Cardiac septum (tissue), 1 donor: ENCODE measurements around the gene SFN. TPM values are rescaled to one million over a fixed set of nuclear protein-coding genes. Genes with fewer than 3 reads are reported as not detected.
A peak's percentile ranks its signal among the peaks of the same experiment; 100 is the strongest.
"Not testable (repeated sequence)": the region's sequence is repeated elsewhere in the genome, so short reads cannot be mapped to it uniquely, and the experiment has no call there.

Experiments
- DNase-seq: peaks from one replicate; pipeline ENCODE4 v3.0.0-alpha.2; 2020; ENCODE audit warnings: low spot score
- intact Hi-C: fragments of 100-400 bp; cut with DNase I; formaldehyde crosslinking; loops from one replicate; pipeline ENCODE4 v1.14.0; 2022
- total RNA-seq: library from RNA; stranded (reverse); fragmentation: NEBNext Ultra II Directional; extraction: Animal tissue kit (Norgen Biotek cat#: 25700); gene quantifications from one replicate; pipeline ENCODE4 v1.2.1, GENCODE V29; 2021
- donor health status: DM: no; HTN: no; CAD: no.

SFN gene
- total RNA-seq, 1 donor from 2014 or later: not detected

GRCh38 chr1:26838474-26839338 lies 24.2 kb upstream of the SFN start:
- no peak for DNase-seq
- intact Hi-C loops: no loop called here

- intact Hi-C loops: no loop called here
- no peak for DNase-seq
Observed at GRCh38 chr1:26839339-26839722, 23.6 kb upstream of the SFN start.

- DNase-seq: no peak
- intact Hi-C loops: no loop called here
Observed at GRCh38 chr1:26839779-26840178, 23.2 kb upstream of the SFN start.

- DNase-seq: no peak
- intact Hi-C loops: no loop called here
Observed at GRCh38 chr1:26844424-26845196, 18.3 kb upstream of the SFN start.

GRCh38 chr1:26847826-26848225 lies 15.1 kb upstream of the SFN start:
- intact Hi-C loops, DNase-seq: not testable (repeated sequence)

GRCh38 chr1:26848499-26848898 lies 14.4 kb upstream of the SFN start:
- intact Hi-C loops: no loop called here
- DNase-seq: no peak

- DNase-seq: no peak
- intact Hi-C loops: no loop called here
Observed at GRCh38 chr1:26848941-26849774, 13.8 kb upstream of the SFN start.

GRCh38 chr1:26851106-26851684 lies 11.8 kb upstream of the SFN start:
- intact Hi-C loops: no loop called here
- no peak for DNase-seq

- intact Hi-C loops: loop anchor here (1.0 kb wide), 1 partner anchor 26 kb away; no protein-coding TSS in a partner anchor
Observed at GRCh38 chr1:26852701-26853100, 10.2 kb upstream of the SFN start.

GRCh38 chr1:26853156-26853555 lies 9.8 kb upstream of the SFN start:
- DNase-seq: peak; percentile 92
- intact Hi-C loops: loop anchor here (1.0 kb wide), 1 partner anchor 25 kb away; no protein-coding TSS in a partner anchor

More at GRCh38 chr1:26852701-26853100, 10.2 kb upstream of the SFN start:
- DNase-seq: no peak

GRCh38 chr1:26853600-26853999 lies 9.3 kb upstream of the SFN start:
- intact Hi-C loops: loop anchor here (1.0 kb wide), 1 partner anchor 25 kb away; no protein-coding TSS in a partner anchor
- no peak for DNase-seq

- no peak for DNase-seq
- intact Hi-C loops: no loop called here
Observed at GRCh38 chr1:26854906-26855305, 8.0 kb upstream of the SFN start.

- intact Hi-C loops: no loop called here
- DNase-seq: no peak
Observed at GRCh38 chr1:26855636-26856035, 7.3 kb upstream of the SFN start.

GRCh38 chr1:26856181-26856580 lies 6.8 kb upstream of the SFN start:
- no peak for DNase-seq

GRCh38 chr1:26856604-26857469 lies 6.1 kb upstream of the SFN start:
- DNase-seq: no peak
- intact Hi-C loops: no loop called here

More at GRCh38 chr1:26856181-26856580, 6.8 kb upstream of the SFN start:
- intact Hi-C loops: no loop called here

- intact Hi-C loops: no loop called here
- DNase-seq: no peak
Observed at GRCh38 chr1:26857473-26858060, 5.4 kb upstream of the SFN start.

- intact Hi-C loops: no loop called here
- no peak for DNase-seq
Observed at GRCh38 chr1:26858160-26858559, 4.8 kb upstream of the SFN start.
